Right renal pelvis (tissue), 4 donors: ENCODE results near the gene TMTC2. TPM values are rescaled to one million over a fixed set of nuclear protein-coding genes. Genes with fewer than 3 reads are reported as not detected.

ENCODE experiments used
- DNase-seq, 4 donors: peaks; one replicate each; pipeline ENCODE4 v3.0.0-alpha.2; 2013; ENCODE audit warnings: low read depth in 4 of 4, low spot score in 3 of 4, missing footprints in 1 of 4
- polyA plus RNA-seq, 4 donors: library from polyadenylated mRNA; unstranded; fragments of 120-200 nt; gene quantifications; one replicate each; pipeline ENCODE4 v1.2.1, GENCODE V29; 2013; ENCODE audit not compliant: insufficient read length in 4 of 4

The TMTC2 gene
- polyA plus RNA-seq, 4 donors: 35.9 to 42.2 (median 38.1) TPM

DNA sequence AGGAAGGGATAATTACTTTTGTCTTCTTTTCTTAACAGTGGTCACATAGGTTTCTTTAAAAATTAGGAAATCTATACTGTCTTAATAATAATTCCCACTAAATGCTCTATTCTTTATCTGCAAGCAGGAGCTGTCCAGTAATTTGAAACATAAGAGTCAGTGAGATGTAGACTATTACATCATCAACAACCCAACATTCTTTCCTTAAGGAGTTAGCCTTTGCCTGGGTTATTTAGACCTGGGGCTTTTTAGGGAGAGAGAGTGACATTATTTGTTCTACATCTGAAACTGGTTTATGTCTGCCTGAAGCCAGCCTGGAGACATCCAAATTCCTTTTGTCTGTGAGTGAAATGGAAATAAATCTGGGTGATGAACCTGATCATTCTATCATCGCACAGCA lies 294.4 kb downstream of the TMTC2 start:
- DNase-seq: no peak

DNA sequence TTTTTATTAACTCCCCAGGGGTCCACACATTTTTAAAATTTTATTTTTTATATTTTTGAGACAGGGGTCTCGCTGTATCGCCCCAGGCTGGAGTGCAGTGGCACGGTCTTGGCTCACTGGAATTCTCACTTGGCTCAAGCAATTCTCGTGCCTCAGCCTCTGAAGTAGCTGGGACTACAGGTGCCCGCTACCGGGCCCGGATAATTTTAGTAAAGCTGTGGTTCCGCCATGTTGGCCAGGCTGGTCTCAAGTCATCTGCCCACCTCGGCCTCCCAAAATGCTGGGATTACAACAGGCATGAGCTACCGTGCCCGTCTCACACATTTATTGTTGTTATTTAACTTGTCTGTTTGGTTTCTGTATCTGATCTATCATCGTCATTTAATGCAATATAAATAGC lies 307.4 kb downstream of the TMTC2 start:
- DNase-seq: no peak

DNA sequence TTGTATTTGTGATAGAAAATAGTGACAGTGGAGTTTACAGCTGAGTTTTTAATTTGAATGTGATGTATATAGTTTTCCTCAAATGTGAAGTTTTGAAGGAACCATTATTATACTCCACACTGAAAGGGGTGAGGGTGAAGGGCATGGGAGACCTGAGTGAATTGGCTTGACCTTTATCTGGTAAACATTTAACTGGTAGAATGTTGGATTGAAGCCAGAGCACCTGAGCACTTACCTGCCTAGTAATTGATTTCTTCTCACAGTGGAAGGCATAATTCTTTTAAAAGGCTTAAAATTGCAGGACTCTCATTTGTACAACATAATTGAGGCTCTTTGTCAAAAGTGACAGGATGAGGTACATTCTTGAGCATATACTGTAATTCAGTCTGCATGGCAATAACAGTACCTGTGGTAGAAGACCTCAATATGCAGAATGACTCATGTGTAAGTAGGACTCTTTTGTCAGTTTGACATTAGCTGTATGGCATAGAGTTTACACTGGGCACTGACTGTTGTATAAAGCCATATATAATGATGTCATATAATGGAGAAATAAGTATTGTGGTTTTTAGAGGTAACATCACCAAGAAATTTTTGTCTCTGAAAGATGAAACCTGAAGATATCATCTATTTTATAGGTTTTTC lies 309.6 kb downstream of the TMTC2 start:
- no peak for DNase-seq

DNA sequence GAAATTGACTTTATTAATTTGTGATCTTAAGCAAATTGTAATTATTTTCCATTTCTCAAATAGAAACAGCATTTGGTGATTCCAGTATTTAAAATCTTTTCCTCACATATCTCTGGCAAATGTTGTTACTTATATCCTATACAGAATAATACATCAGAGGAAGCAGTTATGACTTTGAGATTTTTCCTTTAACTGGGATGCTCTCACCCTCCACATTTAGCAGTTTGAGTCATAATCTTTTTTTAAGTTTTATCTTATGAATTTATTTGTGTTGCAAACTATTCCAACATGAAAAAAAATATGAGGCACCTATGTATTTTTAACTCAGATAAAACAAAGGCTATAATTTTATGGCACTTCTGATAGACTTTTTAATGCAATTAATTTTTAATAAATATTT lies 311.8 kb downstream of the TMTC2 start:
- DNase-seq: no peak

DNA sequence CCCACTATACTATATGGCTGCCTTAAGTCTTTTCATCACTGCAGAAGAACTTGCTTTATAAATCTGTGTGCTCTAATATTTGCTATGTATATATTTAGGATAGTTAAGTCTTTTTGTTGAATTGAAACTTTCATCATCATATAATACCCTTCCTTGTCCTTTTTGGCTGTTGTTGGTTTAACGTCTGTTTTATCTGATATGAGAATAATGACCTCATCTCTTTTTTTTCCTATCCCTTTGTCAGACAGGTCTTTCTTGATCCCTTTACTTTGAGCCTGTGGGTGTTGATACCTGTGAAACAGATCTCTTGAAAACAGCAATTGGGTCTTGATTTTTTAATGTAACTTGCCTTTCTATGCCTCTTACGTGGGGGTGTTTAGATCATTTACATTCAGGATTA lies 316.3 kb downstream of the TMTC2 start:
- no peak for DNase-seq

DNA sequence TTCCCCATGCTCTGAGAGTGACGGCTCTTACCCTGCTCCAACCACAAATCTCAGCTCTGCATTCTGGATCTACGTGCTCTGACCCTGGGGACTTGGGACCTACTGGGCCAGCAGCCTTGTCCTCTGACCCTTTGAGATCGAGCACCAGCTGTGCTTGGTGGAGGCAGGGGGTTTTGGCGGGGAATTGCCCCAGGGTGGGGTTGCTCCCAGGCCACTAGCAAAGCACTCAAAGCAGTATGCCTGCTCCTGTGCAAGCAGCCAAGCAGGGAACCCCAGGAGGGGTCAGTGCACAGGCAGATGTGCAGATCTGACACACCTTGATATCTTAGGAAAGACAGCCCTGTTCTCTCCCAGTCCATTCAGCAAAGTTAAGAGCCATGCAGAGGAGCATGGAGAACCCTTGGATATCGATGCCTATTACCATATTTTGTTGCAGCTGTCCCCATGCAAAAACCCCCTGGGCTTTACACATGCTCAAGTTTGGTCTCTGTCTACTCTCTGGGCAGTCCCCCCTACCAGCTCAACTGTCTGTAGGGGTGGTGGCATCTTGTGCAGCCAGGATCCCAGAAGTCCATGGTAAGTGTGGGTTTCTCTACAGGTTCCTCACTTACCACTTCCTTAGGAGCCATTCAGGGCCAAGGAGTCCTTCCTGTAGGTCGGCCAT lies 319.0 kb downstream of the TMTC2 start:
- no peak for DNase-seq

DNA sequence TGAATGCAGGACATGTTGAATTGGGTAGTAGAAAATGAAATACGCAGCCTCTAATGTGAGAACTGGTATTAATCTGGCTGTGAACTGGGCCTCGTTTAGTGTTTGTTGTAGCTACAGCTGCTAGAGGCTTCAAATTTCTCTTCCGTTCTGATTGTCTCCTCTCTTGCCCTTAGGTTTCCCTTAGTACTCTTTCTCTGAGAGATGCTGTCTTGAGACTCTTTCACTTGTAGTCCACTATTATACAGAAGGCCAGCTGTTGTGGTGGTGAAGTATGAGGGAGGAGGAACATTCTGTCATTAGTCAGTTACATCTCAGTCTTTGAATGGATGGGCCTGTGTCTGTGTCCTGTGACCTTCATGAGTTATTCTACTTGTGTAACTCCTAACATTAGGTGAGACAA lies 322.0 kb downstream of the TMTC2 start:
- no peak for DNase-seq

DNA sequence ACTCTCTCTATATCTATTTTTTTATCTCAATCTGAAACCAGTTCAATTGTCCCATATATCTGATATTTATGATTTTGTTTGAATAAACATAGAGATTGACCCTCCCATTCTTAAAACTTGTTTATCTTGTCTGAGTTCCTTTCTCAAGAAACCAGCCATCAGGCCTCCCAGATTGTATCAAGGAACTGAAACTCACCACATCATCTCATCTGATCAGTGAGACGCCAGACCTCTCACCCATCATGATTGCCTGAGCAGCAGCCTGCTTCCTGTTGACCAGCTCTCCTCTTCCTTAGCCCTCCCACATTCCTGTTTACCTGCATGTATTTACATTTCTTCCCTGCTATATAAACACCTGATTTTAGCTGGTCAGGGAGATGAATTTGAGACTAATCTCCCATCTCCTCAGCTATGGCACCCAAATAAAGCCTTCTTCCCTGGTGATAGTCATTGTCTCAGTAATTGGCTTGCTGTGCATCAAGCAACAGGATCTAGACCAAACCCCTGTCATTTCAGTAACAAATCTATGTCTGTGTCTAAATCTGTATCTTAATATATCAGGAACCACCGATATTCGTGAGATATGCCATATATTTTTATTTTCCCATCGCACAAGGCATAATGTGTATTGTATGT lies 323.6 kb downstream of the TMTC2 start:
- no peak for DNase-seq

DNA sequence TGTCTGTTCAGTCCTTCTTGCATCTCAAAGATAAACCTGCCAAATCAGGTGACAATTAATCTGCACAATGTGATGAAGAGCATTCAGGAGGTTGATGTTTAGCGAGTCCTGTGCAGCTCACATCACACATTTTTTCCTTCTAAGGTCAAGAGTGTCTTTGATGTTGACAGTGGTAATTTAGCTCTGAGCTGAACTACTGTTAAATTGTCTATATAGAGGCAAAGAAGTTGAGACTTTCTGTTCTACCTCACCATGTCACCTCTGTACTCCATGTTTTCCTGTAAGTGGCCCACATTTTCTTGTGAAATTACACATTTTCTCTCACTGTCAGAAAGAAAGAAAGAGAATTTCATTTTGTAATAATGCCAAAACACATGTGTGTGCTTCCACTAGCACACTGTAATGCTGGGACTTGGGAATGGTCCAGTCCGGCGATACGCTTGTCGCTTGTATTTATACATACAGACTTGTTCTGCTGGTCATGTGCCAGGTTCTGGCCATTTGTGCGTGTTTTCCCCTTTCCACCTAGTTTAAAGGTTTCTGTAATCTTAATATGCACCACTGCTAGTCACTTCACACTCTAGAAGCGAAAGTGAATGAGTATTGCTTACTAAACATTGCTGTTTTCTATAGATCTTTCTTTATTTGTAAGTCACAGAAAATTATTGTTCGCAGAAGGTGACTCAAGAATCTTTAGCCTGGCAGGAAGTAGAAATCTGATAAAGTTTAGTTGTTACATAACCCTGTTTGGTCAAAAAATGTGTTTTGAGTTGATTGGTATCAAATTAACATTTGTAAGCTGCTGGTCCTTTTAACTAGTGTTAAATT lies 328.9 kb downstream of the TMTC2 start:
- DNase-seq: no peak

DNA sequence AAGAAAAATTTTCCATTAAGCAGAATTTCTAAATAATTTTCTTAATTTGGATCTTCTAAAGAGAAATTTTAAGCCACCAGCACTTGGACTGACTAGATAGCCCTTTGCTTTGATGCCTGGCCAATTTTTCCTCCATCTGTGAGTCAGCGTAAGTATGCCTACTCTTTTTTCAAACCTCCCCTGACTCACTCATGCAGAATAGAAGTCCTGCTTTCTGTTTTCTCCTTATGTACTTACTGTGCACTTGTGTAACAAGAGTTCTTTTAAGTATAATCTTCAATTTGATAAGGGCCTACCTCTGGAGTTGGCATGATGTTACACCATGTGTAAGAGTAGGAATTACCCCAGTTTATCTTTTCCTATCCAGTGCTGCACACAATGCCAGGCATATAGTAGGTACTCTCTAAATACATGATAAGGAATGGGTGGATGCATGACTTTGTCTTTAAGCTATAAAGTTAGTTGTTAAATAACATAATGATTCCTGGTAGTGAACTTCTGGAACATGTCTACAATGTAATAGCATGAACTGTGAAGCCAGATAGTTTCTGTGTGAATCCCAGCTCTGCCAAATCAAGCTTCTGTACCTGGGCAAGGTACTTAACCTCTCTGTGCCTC lies 329.6 kb downstream of the TMTC2 start:
- DNase-seq: no peak

DNA sequence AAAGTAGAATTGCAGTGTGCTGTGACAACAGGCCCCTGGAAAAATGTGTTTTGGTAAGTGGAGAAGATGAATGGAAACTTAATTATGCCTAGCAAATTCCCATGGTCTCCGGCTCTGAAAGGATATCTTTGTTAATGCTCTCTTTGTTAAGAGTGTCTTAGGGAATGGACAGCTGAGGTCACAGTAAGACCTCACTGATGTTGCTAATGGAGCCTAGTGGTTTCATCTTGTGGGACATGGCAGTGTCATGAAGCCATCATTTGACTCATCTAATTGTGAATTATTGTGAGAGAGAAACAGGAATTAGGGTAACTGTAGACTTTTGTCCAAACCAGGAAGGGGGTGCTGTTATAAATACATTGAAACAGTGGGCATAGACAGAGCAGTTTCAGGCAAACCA lies 330.3 kb downstream of the TMTC2 start:
- DNase-seq: no peak

DNA sequence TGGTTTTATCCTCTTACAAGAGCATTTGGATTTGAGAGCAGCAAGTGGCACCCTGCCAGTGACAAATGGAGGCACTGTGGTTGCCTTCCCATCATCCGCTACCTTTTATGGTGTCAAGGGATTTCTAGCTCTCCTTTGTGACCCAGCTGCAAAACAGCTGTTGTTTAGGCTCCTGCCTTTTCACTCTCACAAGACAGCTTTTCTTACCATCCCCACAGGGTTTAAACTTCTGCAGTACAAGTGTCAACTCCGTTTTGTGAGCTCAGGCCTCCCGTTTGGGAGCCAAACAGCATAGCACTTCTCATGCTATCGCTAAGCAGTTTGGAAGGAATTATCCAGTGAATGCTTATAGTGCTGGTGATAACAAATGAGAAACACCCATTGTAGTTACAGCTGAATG lies 331.4 kb downstream of the TMTC2 start:
- DNase-seq: no peak

DNA sequence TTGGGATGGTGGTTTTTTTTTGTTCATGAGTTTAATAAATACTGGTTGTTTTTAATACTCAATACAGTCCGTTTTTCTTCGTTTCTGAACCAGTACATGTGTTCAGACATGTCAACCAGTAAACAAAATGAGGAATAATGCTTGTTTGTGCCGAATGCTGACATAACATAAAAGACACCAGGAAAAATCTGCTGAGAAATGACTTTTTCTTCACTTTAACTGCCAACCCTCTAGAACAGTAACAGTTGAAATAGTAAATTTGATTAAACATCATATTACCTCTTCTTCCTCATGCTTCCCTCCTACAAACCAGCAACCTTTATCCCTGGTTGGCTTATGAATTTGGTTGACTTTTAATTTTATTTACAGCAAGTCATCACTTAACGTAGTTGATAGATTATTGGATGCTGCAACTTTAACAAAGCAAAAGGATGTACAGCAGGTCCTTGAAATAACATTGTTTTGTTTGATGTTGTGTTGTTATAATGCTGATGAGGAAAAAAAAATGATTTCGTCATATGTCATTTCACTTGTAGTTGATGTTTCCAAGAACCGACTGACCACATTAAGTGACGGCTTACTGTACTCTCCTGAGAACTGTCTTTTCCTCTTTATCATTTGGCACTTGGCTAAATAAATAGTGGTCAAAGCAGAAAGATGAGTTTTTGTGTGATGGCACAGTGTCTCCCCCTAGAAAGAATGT lies 340.5 kb downstream of the TMTC2 start:
- no peak for DNase-seq

DNA sequence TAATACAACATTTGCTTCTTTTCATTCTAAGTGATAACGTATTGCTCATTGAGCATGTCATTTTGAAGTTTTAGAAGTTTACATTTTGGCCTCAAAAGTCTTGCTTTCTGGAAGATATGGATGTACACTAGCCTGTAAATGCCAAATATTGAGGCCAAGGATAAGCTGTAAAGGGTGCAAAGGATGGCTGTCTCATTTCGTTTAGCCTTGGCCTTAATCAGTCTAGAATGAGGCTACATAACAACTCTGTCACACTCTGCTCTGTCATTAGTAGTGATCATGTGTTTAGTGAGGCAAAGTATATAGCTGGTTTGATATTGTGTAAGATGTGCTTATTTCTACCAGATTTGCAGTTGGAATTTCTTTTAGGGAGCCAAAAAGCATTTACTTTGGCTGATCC lies 344.5 kb downstream of the TMTC2 start:
- DNase-seq: no peak

DNA sequence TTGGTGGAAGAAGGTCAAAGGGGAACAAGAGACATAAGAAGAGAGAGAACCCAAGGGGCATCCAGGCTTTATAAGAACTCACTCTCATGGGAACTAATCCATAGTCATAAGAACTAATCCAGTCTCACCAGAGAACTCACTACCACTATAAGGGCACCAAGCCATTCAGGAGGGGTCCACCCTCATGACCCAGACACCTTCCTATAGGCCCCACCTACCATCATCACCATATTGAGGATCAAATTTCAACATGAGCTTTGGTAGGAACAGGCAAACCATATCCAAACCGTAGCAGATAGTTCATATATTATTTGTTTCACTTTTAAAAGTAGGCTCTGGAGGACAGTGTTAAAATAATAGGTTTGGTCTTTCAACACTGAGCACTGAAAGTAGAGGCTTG lies 350.1 kb downstream of the TMTC2 start:
- DNase-seq: no peak

DNA sequence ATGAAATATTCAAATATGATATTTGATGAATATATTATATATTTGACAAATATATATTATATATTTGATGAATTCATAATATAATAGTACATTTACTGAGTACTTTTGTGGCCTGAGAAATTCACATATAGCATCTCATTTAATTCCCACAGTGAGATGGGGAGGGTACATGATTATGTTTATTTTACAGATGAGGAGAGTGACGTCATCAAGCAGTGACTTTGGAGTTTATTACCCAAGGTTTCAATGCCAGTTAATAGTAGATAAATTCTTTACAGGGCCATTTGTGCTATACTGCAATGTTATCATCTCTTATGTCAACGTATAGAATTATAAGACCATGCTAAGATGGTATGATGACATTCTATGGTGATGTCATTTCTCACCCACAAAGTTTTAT lies 352.7 kb downstream of the TMTC2 start:
- no peak for DNase-seq

DNA sequence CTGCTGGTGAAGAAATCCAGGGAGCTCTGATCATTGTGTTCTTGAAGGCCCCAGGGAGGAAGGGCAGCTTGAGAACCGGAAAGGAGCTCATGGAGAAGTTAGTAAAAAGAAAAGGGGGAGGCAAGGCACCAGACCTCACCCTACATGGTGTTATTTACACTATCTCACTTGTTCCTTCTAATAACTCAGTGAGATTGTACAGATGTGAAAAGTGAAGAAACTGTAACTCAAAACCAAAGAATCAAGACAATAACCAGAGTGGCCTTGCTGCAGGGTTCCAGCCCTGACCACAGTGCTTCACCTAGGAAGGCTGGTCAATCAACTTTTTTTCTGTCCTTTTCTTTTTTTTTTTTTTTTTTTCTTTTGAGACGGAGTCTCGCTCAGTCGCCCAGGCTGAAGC lies 353.6 kb downstream of the TMTC2 start:
- DNase-seq: no peak

DNA sequence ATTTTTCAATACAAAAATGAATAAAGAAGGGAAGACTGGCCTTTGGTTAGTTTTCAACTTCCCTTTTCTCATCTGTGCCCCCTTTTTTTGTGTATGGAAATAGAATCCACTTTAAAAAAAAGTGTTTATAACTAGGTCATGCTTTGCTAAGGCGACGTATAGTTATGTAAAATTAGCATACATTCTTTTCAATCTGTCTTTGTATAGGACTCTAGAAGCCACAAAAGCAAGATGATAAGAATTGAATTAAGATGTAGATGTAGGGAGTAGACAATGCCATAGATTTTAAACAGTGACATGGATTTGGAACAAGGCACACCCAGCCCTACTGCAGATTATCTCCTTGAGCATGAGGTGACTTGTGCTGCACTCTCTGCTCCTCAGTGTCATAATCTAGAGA lies 354.3 kb downstream of the TMTC2 start:
- no peak for DNase-seq

DNA sequence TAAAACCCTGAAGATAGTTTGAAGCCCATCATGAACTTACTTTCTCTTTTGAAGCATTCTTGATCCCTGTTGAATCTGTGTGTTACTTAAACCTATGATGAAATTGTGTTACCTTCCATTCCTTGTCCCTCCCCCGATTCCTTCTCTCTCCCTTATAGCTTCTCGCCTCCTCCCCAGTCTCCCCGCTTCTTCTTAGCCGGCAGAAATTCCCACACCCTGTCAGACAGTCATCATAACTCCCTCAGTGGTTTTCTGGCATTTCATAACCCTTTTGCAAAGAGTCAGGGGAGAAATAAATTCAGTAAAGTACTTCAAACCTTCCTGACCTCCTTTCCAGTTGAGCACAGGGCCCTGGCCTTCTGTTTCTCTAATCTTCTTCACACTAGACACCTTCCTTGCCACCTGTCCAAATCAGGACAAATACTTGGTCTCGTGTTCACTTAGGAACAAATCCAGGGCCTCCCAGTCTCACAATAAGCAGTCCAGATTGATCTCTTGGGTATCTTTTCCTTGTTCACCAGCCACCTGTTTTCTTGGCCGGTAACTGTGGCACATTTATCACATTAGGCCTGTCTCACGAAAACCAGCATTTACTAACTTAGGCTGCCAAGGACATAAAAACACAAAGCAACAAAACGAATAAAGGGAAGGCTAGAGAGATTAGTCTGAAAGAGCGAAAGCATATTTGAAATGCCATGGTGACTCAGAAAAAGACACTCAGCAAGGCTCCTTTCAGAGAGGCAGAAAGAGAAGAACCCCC lies 355.9 kb downstream of the TMTC2 start:
- DNase-seq: no peak

DNA sequence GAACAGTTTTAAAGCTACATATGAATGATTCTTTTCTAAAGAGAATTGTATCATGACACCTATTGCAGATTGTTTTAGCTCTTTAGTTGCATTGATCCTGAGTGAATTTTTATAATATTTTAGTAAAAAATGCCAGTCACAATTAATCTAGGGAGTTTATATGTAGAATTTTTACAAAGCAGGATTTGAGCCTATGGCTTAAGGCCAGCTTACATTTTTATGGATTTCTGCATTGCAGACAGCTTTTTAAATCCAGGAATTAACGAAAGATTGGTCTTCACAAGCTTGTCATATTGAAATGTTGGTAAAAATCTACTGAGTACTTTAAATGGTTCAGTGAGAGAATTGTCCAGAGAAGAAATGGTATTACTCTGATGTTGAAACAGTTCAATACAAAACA lies 358.0 kb downstream of the TMTC2 start:
- DNase-seq: no peak
